ENCODE measurements around the gene PRDM7. TPM values are rescaled to one million over a fixed set of nuclear protein-coding genes. Genes with fewer than 3 reads are reported as not detected.

Gene PRDM7
- total and polyA plus RNA-seq, 2 of the 4 experiments (the other 2 are of a cell fraction) = not detected

- H3K56ac ChIP-seq (ENCODE audit: extremely low read depth, insufficient read depth, low read length) = peak overlapping the region; percentile 6; the same call in 1 of the 2 replicates
- peak overlapping the region; percentile 85 for H3K4me2 ChIP-seq (ENCODE audit: low read depth, low read length)
- in situ Hi-C loops (cut with MboI; ENCODE audit: low sequenced_read_pairs) = loop anchor here (5.0 kb wide), 1 partner anchor 50 kb away; no protein-coding TSS in a partner anchor
- no peaks in the 10 kb centered on the region; the same call in none of the 2 replicates for H3K9me1 ChIP-seq (ENCODE audit: insufficient read depth, low read length)
- peaks cover 10 to 31% of the 10 kb centered on the region in 2 experiments for H3K79me1 ChIP-seq (ENCODE audit: low read depth in 1 of 2, low read length in 2 of 2)
- WGBS, 2 experiments (ENCODE audit: extremely low coverage in 2 of 2, insufficient read length in 1 of 2) = 6% methylated on average over 38 of the region's 57 CpGs; no CpG with 5 or more reads in 1 of the 2 experiments
- H2BK20ac ChIP-seq (ENCODE audit: low read depth, low read length) = peak overlapping the region; percentile 10; the same call in 1 of the 2 replicates
- ChIA-PET POLR2A (ENCODE audit: unreplicated experiment) (no interaction called here), CTCF (no interaction called here)
- H3K9ac ChIP-seq (ENCODE audit: low read depth, low read length) = peak overlapping the region; percentile 67
- peak overlapping the region; percentile 43; the same call in 1 of the 2 replicates for H2AK5ac ChIP-seq (ENCODE audit: low read depth, low read length)
- TF ChIP-seq MAFK (IDR thresholded peaks at IDR 0.05; ENCODE audit: low read depth, low read length) (no peak), CEBPB (IDR thresholded peaks at IDR 0.05; ENCODE audit: low read depth, low read length) (no peak)
- TF ChIP-seq, protein P1, sequence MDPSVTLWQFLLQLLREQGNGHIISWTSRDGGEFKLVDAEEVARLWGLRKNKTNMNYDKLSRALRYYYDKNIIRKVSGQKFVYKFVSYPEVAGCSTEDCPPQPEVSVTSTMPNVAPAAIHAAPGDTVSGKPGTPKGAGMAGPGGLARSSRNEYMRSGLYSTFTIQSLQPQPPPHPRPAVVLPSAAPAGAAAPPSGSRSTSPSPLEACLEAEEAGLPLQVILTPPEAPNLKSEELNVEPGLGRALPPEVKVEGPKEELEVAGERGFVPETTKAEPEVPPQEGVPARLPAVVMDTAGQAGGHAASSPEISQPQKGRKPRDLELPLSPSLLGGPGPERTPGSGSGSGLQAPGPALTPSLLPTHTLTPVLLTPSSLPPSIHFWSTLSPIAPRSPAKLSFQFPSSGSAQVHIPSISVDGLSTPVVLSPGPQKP (IDR thresholded peaks at IDR 0.05; ENCODE audit: borderline replicate concordance, low read depth, low read length) = no peak
- TF ChIP-seq, protein P2, sequence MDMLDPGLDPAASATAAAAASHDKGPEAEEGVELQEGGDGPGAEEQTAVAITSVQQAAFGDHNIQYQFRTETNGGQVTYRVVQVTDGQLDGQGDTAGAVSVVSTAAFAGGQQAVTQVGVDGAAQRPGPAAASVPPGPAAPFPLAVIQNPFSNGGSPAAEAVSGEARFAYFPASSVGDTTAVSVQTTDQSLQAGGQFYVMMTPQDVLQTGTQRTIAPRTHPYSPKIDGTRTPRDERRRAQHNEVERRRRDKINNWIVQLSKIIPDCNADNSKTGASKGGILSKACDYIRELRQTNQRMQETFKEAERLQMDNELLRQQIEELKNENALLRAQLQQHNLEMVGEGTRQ (IDR thresholded peaks at IDR 0.05; ENCODE audit: low read depth, low read length) = peak; percentile 42
- peak overlapping the region; percentile 28 for H2BK5ac ChIP-seq (ENCODE audit: low read depth, low read length, poor library complexity, severe bottlenecking)
- peak overlapping the region; percentile 68; the same call in 1 of the 2 replicates for H3K23ac ChIP-seq (ENCODE audit: low read depth, low read length)
- peak overlapping the region; percentile 88 for H2AFZ ChIP-seq (replicated peaks; ENCODE audit: low read length, poor library complexity)
- peak overlapping the region; percentile 78 for H3K27ac ChIP-seq (ENCODE audit: insufficient read depth, low read length)
- H2AK9ac ChIP-seq (replicated peaks; ENCODE audit: low read depth, low read length, poor library complexity) = peak overlapping the region; percentile 82
- H3K4me1 ChIP-seq (ENCODE audit: control insufficient read depth, insufficient read depth, low read length) = peaks cover 10% of the 10 kb centered on the region
- peak overlapping the region; percentile 74 for H4K91ac ChIP-seq (ENCODE audit: insufficient read depth, low read depth, low read length)
- H4K8ac ChIP-seq (ENCODE audit: low read depth in 2 of 2, low read length in 2 of 2) = peak overlapping the region; percentile 94 to 95
- peak overlapping the region; percentile 68 for H3K14ac ChIP-seq (replicated peaks; ENCODE audit: low read depth, low read length)
- DNase-seq (peak; percentile 82), ATAC-seq (ENCODE audit: low read depth) (peak; percentile 76)
- peaks cover 2% of the 10 kb centered on the region; the same call in 1 of the 2 replicates for H3K36me3 ChIP-seq (ENCODE audit: control insufficient read depth, insufficient read depth, low read length)
- no TSS peak for BruUV-seq (replicated peaks)
- H3K9me3 ChIP-seq (ENCODE audit: control insufficient read depth, insufficient read depth, low read length) = no peaks in the 10 kb centered on the region
- intact Hi-C loops (cut with micrococcal nuclease) = loop anchor here (10.0 kb wide), 1 partner anchor 98 kb away; the partner anchor contains the start of gene TUBB3
- H3K27me3 ChIP-seq (ENCODE audit: control insufficient read depth, insufficient read depth, low read length) = no peaks in the 10 kb centered on the region
- peak overlapping the region; percentile 13; the same call in 1 of the 2 replicates for H2BK120ac ChIP-seq (ENCODE audit: low read depth, low read length)
- peak overlapping the region; percentile 78 for H4K5ac ChIP-seq (ENCODE audit: low read depth, low read length)
- H3K4ac ChIP-seq (ENCODE audit: low read depth, low read length) = peak overlapping the region; percentile 64
- H2BK15ac ChIP-seq (ENCODE audit: low read depth, low read length) = peak overlapping the region; percentile 33; the same call in 1 of the 3 replicates
- peaks cover 3% of the 10 kb centered on the region; the same call in 1 of the 2 replicates for H4K20me1 ChIP-seq (ENCODE audit: insufficient read depth, low read length)
- H3K4me3 ChIP-seq (ENCODE audit: insufficient read depth, low read depth, low read length) = peak overlapping the region; percentile 53
- dilution Hi-C loops (cut with HindIII; ENCODE audit: low sequenced_read_pairs, unreplicated experiment) = no loop called here
- peak overlapping the region; percentile 47; the same call in 1 of the 2 replicates for H3K18ac ChIP-seq (ENCODE audit: low read depth, low read length)
These were observed 54.7 kb downstream of the PRDM7 start for GRCh38 chr16:90022209-90023077.

Data from IMR-90 (cell line).